ENCODE results near the gene PPAN. TPM values are rescaled to one million over a fixed set of nuclear protein-coding genes. Genes with fewer than 3 reads are reported as not detected.

The PPAN gene, protein sequence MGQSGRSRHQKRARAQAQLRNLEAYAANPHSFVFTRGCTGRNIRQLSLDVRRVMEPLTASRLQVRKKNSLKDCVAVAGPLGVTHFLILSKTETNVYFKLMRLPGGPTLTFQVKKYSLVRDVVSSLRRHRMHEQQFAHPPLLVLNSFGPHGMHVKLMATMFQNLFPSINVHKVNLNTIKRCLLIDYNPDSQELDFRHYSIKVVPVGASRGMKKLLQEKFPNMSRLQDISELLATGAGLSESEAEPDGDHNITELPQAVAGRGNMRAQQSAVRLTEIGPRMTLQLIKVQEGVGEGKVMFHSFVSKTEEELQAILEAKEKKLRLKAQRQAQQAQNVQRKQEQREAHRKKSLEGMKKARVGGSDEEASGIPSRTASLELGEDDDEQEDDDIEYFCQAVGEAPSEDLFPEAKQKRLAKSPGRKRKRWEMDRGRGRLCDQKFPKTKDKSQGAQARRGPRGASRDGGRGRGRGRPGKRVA
- 128 and 155 TPM in 2 replicates for total RNA-seq (2014; rRNA removed; shearing (Covaris generic); ENCODE audit: low replicate concordance)

DNA sequence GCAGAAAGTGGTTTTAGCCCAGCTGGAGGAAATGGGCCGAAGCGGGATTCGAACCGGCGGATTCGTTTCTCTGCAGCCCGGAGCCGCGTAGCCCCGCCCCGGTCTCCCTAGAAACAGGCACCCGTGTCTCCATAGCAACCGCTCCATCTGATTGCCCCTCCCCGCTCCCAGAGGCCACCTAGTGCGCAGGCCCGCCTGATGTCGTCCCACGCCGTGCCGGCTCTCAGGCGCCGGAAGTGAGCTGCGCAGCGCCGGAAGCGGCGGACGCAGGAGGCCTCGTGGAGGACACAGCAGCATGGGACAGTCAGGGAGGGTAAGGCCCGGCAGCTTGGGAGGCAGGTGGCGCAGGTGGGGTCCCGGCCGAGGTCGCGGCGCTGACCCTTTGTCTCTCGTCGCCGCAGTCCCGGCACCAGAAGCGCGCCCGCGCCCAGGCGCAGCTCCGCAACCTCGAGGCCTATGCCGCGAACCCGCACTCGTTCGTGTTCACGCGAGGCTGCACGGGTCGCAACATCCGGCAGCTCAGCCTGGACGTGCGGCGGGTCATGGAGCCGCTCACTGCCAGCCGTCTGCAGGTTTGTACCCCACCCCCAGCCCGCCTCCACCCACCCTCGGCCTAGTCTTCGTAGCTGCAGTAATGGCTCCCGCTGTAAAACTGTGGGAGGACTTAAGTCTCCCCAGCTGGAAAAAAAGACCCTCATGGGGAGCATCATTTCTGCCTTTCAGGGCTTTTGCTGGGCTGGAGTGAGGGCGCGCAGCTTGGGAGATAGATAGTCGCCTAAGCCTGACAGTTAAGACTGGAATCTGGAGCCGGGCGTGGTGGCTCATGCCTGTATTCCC, at the start of gene PPAN:
Gene PPAN, plus strand, starts transcription at position 263 of the 837 bp plus-strand sequence. Its CDS starts 33 bp downstream, at position 296.
- Histone ChIP-seq H3K36me3 (peaks cover 47% of the 10 kb centered on the region), H3K27me3 (no peaks in the 10 kb centered on the region), H3K9me3 (no peaks in the 10 kb centered on the region), H3K4me3 (peak within 1 kb of the TSS; percentile 89)
- DNase-seq = peak; percentile 100

DNA sequence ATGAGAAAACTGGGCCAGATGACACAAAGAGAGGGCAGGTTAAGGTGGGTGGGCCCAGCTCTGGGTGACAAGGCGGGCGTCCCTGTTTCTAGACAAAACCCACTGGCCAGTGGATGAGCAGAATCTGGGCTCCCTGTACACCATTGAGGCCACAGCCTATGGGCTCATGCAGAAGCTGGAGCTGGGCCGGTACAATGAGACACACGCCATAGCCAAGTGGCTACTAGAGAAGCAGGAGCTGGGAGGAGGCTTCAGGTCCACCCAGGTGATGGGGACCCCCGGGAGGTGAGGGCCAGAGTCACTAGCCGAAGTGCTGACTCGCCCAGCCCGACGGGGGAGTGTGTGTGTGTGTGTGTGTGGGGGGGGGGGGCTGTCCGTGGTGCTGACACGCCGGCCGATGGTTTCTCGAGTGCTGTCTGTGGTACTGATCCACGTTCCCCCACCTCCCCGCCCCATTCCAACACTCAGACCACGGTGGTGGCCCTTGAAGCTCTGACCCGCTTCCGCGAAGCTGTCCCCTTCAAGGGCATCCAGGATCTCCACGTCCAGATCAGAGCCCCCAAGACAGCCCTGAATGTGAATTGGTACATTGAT, 44.3 kb upstream of the PPAN start:
- no peak for DNase-seq
- H3K27me3 ChIP-seq = peaks cover 61% of the 10 kb centered on the region
- peaks cover 15% of the 10 kb centered on the region for H3K9me3 ChIP-seq
- H3K36me3 ChIP-seq = no peaks in the 10 kb centered on the region
- H3K4me3 ChIP-seq = no peak overlapping the region

DNA sequence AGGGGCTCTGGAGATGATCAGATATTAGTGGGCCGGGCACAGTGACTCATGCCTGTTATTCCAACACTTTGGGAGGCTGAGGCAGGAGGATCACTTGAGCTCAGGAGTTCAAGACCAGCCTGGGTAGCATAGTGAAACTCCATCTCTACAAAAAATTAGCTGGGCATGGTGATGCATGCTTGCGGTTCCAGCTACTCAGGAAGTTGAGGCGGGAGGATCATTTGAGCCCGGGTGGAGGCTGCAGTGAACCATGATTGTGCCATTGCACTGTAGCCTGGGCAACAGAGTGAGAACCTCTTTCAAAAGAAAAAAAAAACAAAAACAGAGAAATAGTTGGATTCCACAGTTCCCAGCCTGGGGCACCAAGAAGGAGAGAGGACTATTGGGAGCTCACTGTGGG, 38.0 kb upstream of the PPAN start:
- H3K36me3 ChIP-seq = no peaks in the 10 kb centered on the region
- H3K4me3 ChIP-seq = no peak overlapping the region
- peaks cover 30% of the 10 kb centered on the region for H3K27me3 ChIP-seq
- no peak for DNase-seq
- peaks cover 10% of the 10 kb centered on the region for H3K9me3 ChIP-seq

DNA sequence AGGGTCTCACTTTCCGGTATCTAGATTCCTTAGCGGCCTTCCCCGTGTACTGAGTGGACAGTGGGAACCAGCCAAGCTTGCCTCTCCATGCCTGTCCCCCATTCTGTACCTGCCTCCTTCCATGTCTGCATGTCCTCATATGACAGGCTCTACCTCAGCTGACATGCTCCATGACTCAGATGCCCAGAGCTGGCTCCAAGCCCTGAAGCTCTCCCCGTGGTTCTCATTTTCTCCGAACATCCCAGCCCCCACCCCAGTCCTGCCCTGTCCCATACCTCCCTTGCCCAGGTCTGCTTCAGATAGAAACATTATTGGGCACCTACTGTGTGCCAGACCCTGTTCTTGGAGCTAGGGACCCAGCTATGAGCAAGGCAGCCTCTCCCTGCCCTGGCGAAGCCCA, 37.1 kb upstream of the PPAN start:
- Histone ChIP-seq H3K4me3 (no peak overlapping the region), H3K36me3 (no peaks in the 10 kb centered on the region), H3K27me3 (peaks cover 24% of the 10 kb centered on the region), H3K9me3 (peaks cover 17% of the 10 kb centered on the region)
- DNase-seq = peak; percentile 39

DNA sequence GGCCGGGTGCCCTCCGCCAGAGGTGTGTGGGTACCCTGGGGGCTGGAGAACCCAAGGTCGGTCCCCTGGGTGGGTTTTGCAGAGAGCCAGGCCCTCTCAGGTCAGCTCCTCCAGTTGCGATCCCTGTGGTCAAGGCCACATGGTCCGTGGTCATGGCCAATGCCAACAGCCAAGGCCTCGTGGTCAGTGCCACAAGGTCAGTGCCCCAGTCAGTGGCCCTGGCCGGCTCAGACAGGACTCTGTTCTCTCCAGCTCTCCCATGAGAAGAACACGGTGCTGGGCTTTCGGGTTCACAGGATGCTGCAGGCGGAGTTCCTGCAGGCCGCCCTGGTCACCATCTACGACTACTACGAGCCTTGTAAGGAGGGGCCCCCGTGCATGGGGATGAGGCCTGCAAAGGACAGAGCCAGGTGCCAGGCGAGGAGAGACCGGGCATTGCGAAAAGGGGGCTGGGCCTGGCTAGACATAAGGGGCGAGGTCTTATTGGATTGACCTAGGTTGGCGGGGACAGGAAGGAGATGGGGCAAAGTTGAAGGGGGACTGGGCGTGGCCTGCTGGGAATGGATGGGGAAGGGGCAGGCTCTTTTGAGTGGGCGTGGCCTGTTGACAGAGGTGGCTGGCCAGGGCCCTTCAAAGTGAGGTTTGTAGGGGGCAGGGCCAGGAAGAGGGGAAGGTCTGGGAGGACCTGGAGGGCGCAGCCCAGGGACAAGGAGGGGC, 35.3 kb upstream of the PPAN start:
- peaks cover 21% of the 10 kb centered on the region for H3K9me3 ChIP-seq
- no peak overlapping the region for H3K4me3 ChIP-seq
- DNase-seq = no peak
- H3K36me3 ChIP-seq = no peaks in the 10 kb centered on the region
- H3K27me3 ChIP-seq = peaks cover 12% of the 10 kb centered on the region

DNA sequence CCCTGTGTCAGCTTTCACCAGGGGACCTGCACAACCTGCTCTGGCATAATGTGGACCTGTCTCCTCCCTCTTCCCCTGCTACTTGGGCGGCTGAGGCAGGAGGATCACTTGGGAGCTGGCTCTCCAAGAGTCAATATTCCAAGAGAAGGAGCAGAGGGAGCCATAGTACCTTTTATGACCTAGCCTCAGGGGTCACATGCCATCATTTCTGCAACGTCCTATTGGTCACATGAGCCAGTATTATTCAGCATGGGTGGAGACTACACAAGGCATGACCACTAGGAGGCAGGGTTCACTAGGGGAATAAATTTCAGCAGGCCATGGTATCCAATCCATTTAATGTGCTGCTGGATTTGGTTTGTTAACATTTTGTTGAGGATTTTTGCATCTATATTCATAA, 32.0 kb upstream of the PPAN start:
- DNase-seq = no peak
- H3K9me3 ChIP-seq = peaks cover 22% of the 10 kb centered on the region

DNA sequence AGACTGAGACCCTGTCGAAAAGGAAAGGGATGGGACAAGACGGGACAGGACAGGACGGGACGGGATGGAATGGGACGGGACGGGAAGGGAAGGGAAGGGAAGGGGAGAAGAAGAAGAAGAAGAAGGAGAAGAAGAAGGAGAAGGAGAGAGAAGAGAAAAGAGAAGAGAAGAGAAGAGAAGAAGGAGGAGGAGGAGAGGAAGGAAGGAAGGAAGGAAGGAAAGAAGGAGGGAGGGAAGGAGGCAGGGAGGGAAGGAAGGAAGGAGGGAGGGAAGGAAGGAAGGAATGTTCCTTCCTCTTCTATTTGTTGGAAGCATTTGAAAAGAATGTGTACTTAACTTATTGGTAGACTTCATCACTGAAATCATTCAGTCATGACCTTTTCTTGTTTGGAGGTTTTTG, 29.6 kb upstream of the PPAN start:
- peaks cover 22% of the 10 kb centered on the region for H3K9me3 ChIP-seq
- H3K4me3 ChIP-seq = no peak overlapping the region
- no peak for DNase-seq
- H3K27me3 ChIP-seq = peaks cover 36% of the 10 kb centered on the region
- no peaks in the 10 kb centered on the region for H3K36me3 ChIP-seq

More for the DNA sequence above, 32.0 kb upstream of the PPAN start:
- no peaks in the 10 kb centered on the region for H3K36me3 ChIP-seq
- peaks cover 32% of the 10 kb centered on the region for H3K27me3 ChIP-seq
- H3K4me3 ChIP-seq = no peak overlapping the region

DNA sequence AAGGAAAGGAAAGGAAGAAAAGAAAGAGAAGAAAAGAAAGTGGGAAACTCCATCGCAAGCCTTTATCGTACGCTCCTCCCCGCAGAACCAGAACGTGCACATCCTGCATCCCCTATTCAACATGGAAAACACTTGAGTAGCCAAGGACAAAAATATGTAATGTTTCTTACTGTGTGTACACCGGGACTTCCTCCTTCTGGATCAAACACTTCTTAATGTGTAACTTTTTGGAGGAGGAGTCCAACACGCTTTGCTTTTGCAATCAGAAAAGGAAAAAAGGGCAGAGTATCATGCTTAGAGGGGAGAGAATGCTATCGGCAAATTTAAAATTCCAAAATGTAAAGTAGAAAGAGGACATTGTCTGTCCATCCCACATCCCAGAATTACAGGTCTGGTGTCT, 27.8 kb upstream of the PPAN start:
- no peak overlapping the region for H3K4me3 ChIP-seq
- H3K27me3 ChIP-seq = peaks cover 35% of the 10 kb centered on the region
- no peaks in the 10 kb centered on the region for H3K36me3 ChIP-seq
- DNase-seq = no peak
- peaks cover 23% of the 10 kb centered on the region for H3K9me3 ChIP-seq

DNA sequence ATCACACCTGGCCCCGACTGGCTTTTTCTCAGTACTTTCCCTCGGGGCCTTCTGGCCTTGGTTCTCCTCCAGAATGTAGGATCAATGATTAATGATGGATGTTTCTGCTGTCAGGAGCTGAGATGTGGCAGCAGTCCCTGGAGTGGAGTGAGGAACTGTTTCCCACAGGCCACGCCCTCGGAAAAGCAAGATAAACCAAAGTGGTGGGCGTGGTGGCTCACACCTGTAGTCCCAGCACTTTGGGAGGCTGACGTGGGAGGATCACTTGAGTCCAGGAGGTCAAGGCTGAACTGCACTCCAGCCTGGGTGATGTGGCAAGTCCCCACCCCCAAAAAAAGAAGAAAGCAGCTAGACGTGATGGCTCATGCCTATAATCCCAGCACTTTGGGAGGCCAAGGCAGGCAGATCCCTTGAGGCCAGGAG, 27.1 kb upstream of the PPAN start:
- no peak for DNase-seq
- H3K27me3 ChIP-seq = peaks cover 33% of the 10 kb centered on the region
- peaks cover 17% of the 10 kb centered on the region for H3K9me3 ChIP-seq
- no peaks in the 10 kb centered on the region for H3K36me3 ChIP-seq
- no peak overlapping the region for H3K4me3 ChIP-seq

DNA sequence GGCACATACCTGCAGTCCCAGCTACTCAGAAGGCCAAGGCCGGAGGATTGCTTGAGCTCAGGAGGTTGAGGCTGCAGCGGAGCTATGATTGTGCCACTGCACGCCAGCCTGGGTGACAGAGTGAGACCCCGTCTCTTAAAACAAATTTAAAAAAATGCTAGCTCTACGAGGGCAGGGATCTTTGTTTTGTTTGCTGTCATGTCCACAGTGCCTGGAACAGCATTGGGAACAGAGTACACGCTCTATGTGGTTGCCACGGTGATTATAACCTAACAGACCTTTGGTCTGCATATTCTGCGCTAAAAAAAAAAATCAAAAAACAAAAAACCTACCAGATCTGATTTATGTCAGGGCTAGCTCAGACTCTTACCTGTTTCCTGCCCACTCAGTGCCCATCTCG, 22.3 kb upstream of the PPAN start:
- Histone ChIP-seq H3K36me3 (no peaks in the 10 kb centered on the region; the same call in none of the 2 replicates), H3K27me3 (peaks cover 10% of the 10 kb centered on the region), H3K9me3 (0 out of 2 replicates have a peak, but pooled peaks cover 2% of the 10 kb centered on the region), H3K4me3 (no peak overlapping the region)
- no peak for DNase-seq

DNA sequence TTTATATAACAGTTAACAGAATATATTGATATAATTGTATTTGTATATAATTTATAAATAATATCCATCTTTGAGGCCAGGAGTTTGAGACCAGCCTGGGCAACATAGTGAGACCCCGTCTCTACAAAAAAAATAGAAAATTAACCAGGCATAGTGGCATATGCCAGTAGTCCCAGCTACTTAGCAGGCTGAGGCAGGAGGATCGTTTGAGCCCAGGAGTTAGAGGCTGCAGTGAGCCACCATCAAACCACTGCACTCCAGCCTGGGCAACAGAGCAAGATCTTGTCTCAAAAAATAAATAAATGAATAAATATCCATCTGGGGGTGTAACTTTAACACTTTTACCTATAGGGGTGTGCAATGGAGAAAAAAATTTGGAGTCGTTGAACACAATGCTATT, 21.4 kb upstream of the PPAN start:
- Histone ChIP-seq H3K36me3 (peaks cover 7% of the 10 kb centered on the region), H3K4me3 (no peak overlapping the region), H3K27me3 (peaks cover 6% of the 10 kb centered on the region), H3K9me3 (0 out of 2 replicates have a peak, but pooled peaks cover 2% of the 10 kb centered on the region)
- no peak for DNase-seq

DNA sequence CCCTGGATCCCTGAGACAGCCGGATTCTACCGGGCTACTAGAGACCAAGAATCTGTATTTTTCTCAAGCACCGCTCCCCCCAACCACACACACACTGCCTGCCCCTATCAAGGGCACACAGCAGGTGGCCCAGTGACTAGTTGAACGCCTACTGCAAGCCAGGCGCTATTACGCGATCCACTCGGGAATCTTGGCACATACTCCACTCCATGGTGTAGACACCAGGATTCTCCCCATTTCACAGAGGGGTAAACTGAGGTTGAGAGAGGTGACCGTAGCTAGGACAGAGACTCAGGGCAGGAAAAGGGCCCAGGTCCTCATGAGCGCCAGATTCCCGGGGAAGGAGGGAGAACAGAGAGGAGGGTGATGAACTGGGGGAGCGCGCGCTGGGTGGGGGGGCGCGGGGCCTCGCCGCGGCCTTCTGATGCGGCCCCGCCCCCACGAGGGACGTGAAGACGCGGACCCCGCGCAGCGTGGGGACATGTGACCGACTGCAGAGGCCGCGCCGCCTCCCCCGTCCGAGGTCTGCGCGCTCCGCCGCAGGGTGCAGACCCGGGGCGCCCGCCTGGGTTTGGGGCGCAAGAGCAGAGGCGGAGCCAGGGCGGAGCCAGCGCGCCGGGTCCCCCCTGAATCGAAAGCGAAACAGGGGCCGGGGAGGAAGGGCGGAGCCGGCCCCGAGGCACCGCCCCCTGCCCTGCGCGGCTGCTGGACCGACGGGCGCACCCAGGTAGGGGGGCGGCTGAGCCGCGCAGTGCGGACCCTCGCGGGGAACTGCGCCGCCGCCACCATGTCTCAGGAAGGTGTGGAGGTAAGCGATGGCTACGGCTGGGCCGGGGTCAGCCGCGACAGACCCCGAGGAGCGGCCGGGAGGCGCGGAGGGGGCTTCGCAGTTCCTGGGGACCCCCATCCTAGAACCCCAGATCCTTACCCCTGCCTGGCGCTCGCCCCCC, 20.2 kb upstream of the PPAN start, which contains the start of gene SHFL:
Gene SHFL, plus strand, starts transcription at position 677 of the 950 bp plus-strand sequence. Its CDS starts 111 bp downstream, at position 788.
- Histone ChIP-seq H3K27me3 (no peaks in the 10 kb centered on the region; the same call in 1 of the 2 replicates), H3K4me3 (peak within 1 kb of the TSS; percentile 87), H3K36me3 (peaks cover 10% of the 10 kb centered on the region), H3K9me3 (0 out of 2 replicates have a peak, but pooled peaks cover 2% of the 10 kb centered on the region)
- DNase-seq = peak; percentile 74

DNA sequence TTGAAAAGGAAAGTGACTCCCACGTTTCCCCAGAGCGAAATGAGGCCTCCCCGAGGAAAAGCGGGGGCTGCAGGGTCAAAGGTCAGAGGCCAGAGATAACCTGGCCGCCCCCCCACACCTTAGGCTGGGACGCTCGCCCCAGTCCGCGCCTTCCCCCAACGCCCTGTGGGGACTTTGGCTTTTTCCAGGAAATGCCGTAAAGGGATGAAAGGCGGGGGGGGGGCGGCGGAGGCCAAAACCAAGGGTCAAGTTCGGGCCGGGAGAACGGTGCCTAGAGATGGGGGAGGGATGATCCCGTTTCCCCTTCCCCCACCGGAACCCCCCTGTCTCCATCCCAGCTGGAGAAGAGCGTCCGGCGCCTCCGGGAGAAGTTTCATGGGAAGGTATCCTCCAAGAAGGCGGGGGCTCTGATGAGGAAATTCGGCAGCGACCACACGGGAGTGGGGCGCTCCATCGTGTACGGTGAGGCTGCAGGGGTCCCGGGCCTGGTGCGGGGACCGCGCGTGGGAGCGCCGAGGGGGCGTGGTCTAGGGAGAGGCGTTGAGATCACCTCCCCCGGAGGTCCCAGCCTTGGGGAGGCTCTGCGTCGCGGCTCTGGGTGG, 19.5 kb upstream of the PPAN start:
- Histone ChIP-seq H3K36me3 (peaks cover 13% of the 10 kb centered on the region), H3K9me3 (0 out of 2 replicates have a peak, but pooled peaks cover 2% of the 10 kb centered on the region), H3K27me3 (no peaks in the 10 kb centered on the region), H3K4me3 (peak overlapping the region; percentile 87)
- DNase-seq = no peak

DNA sequence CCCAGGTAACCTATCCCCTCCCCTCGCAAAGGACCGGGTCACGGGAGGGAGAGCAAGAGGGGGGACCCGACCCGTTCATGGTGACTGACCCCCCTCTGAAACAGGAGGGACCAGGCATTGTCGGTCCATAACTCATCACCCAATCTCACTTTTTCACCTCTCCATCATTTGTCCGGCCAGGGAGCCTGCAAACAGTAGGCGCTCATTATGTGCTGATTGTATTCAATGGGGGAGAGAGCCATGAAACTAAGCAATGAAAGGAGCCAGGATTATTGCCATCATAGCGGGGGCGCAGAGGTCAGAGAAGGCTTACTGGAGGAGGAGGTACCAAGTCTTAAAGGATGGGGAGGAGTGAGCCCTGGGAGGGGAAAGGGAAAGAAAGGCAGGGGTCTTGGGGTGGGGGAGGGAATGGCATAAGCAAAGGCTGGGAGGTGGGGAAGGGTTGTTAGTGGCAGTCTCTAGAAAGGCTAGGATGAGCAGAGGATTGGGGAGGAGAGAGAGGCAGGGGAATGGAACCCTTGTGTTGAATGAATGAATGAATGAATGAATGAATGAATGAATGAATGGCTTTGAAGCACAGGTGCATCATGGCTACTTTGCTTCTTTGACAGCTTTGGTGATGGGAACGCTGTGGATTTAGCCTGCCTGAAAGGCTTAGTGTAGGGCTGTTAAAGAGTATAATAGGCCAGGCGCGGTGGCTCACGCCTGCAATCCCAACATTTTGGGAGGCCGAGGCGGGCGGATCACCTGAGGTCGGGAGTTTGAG, 18.7 kb upstream of the PPAN start:
- DNase-seq = no peak
- Histone ChIP-seq H3K9me3 (0 out of 2 replicates have a peak, but pooled peaks cover 2% of the 10 kb centered on the region), H3K27me3 (no peaks in the 10 kb centered on the region), H3K4me3 (peak overlapping the region; percentile 87; the same call in 1 of the 2 replicates), H3K36me3 (peaks cover 15% of the 10 kb centered on the region)

All from MG63 (cell line).